GM04504 (cell line): ENCODE measurements around the gene CIP2A.

Source experiments
- DNase-seq: peaks from one replicate; pipeline ENCODE4 v3.0.0-alpha.2; 2012; ENCODE audit warnings: low read depth

Gene CIP2A

GRCh38 chr3:108509871-108510270 lies 79.4 kb downstream of the CIP2A start:
- DNase-seq: no peak

GRCh38 chr3:108509263-108509662 lies 80.0 kb downstream of the CIP2A start:
- DNase-seq: no peak

- DNase-seq: no peak
These were observed 81.3 kb downstream of the CIP2A start for GRCh38 chr3:108507902-108508301.

GRCh38 chr3:108505811-108506210 lies 83.4 kb downstream of the CIP2A start:
- DNase-seq: no peak

- DNase-seq: no peak
These were observed 85.5 kb downstream of the CIP2A start for GRCh38 chr3:108503722-108504121.

GRCh38 chr3:108501535-108501934 lies 87.7 kb downstream of the CIP2A start:
- DNase-seq: no peak

GRCh38 chr3:108500728-108501127 lies 88.5 kb downstream of the CIP2A start:
- no peak for DNase-seq
